Caco-2 (cell line): ENCODE measurements around the gene CFAP299. TPM values are rescaled to one million over a fixed set of nuclear protein-coding genes. Genes with fewer than 3 reads are reported as not detected.

ENCODE experiments used
- BruUV-seq: library from RNA; stranded (reverse); fragments of 400-500 nt; replicated peaks from 2 replicates; lab custom pipeline; 2021; lab: Mats Ljungman, UMichigan
- CTCF ChIA-PET: fragments of 300-600 bp; sonication (Branson Sonifier 250); formaldehyde crosslinking; loops from one replicate; lab custom pipeline; 2022; ENCODE audit warnings: antibody characterized with exemption; lab: Charles Lee
- POLR2A ChIA-PET: fragments of 300-600 bp; sonication (Branson Sonifier 250); formaldehyde crosslinking; loops from one replicate; lab custom pipeline; 2022; ENCODE audit warnings: antibody characterized with exemption; lab: Charles Lee
- DNase-seq, 2 experiments: peaks; one replicate each; pipeline versions ENCODE4 v3.0.0 to v3.0.0-alpha.2; 2020 to 2022
- H3K27me3 ChIP-seq: replicated peaks from 2 replicates; pipeline ENCODE4 v1.6.0; 2011; ENCODE audit warnings: low read length; ENCODE audit not compliant: control insufficient read depth, insufficient read depth
- H3K36me3 ChIP-seq: 2 replicates; pipeline ENCODE4 v1.5.1; 2011; ENCODE audit warnings: low read length; ENCODE audit not compliant: control insufficient read depth, insufficient read depth
- H3K4me1 ChIP-seq: fragments of 250-450 bp; sonication (Bioruptor Pico); 2 replicates; pipeline ENCODE4 v1.5.1; 2020; ENCODE audit warnings: mild to moderate bottlenecking
- H3K4me3 ChIP-seq: 2 replicates; pipeline ENCODE4 v1.5.1; 2011; ENCODE audit warnings: low read depth, mild to moderate bottlenecking, control low read depth, low read length
- H3K9me3 ChIP-seq: fragments of 250-450 bp; sonication (Bioruptor Pico); 2 replicates; pipeline ENCODE4 v1.5.1; 2020; ENCODE audit warnings: mild to moderate bottlenecking, moderate library complexity
- H3K27ac Mint-ChIP-seq: one replicate; pipeline ENCODE4 v1.8.0; 2022; ENCODE audit warnings: mixed read lengths; ENCODE audit not compliant: unreplicated experiment
- H3K27me3 Mint-ChIP-seq: one replicate; pipeline ENCODE4 v1.8.0; 2022; ENCODE audit warnings: mixed read lengths; ENCODE audit not compliant: insufficient read depth, unreplicated experiment
- H3K36me3 Mint-ChIP-seq: one replicate; pipeline ENCODE4 v1.8.0; 2022; ENCODE audit warnings: mild to moderate bottlenecking, mixed read lengths; ENCODE audit not compliant: insufficient read depth, unreplicated experiment
- H3K4me1 Mint-ChIP-seq: one replicate; pipeline ENCODE4 v1.8.0; 2022; ENCODE audit warnings: low read depth, mixed read lengths; ENCODE audit not compliant: unreplicated experiment
- H3K4me3 Mint-ChIP-seq: one replicate; pipeline ENCODE4 v1.8.0; 2022; ENCODE audit warnings: mild to moderate bottlenecking, moderate library complexity, mixed read lengths; ENCODE audit not compliant: unreplicated experiment
- H3K9me3 Mint-ChIP-seq: one replicate; pipeline ENCODE4 v1.8.0; 2022; ENCODE audit warnings: mixed read lengths; ENCODE audit not compliant: unreplicated experiment
- intact Hi-C: fragments of 100-400 bp; cut with micrococcal nuclease; formaldehyde crosslinking; loops from one replicate; pipeline ENCODE4 v1.10.0; 2022; ENCODE audit not compliant: unreplicated experiment
- total RNA-seq: library from RNA; stranded (reverse); gene quantifications from 2 replicates; pipeline ENCODE4 v1.2.3, GENCODE V29; 2022
- TF ChIP-seq, protein P1 (sequence below), 2 experiments: fragments of 200-600 bp in 1 of 2; IDR thresholded peaks; 1 replicate in 1 of 2; 2 replicates in 1 of 2; pipeline versions ENCODE4 v1.5.1 to v1.8.0; 2011 to 2022; ENCODE audit warnings: antibody characterized with exemption in 1 of 2, control low read depth in 1 of 2, inconsistent platforms in 1 of 2, low read depth in 1 of 2, low read length in 1 of 2, mild to moderate bottlenecking in 1 of 2, moderate library complexity in 1 of 2; ENCODE audit not compliant: insufficient read depth in 1 of 2, severe bottlenecking in 1 of 2, unreplicated experiment in 1 of 2

Gene CFAP299
- total RNA-seq, 1 experiment from 2014 or later: not detected

GRCh38 chr4:80717204-80717603 is 381.7 kb downstream of the CFAP299 start:
- H3K4me1 Mint-ChIP-seq: no peaks in the 10 kb centered on the region
- no peak overlapping the region for H3K27ac Mint-ChIP-seq
- intact Hi-C loops: no loop called here
- H3K9me3 Mint-ChIP-seq: peaks cover 6% of the 10 kb centered on the region
- H3K4me3 Mint-ChIP-seq: no peak overlapping the region
- CTCF ChIA-PET: no interaction called here
- POLR2A ChIA-PET: no interaction called here
- no peaks in the 10 kb centered on the region for H3K9me3 ChIP-seq
- peaks cover 3% of the 10 kb centered on the region for H3K27me3 Mint-ChIP-seq
- TF ChIP-seq, protein P1, sequence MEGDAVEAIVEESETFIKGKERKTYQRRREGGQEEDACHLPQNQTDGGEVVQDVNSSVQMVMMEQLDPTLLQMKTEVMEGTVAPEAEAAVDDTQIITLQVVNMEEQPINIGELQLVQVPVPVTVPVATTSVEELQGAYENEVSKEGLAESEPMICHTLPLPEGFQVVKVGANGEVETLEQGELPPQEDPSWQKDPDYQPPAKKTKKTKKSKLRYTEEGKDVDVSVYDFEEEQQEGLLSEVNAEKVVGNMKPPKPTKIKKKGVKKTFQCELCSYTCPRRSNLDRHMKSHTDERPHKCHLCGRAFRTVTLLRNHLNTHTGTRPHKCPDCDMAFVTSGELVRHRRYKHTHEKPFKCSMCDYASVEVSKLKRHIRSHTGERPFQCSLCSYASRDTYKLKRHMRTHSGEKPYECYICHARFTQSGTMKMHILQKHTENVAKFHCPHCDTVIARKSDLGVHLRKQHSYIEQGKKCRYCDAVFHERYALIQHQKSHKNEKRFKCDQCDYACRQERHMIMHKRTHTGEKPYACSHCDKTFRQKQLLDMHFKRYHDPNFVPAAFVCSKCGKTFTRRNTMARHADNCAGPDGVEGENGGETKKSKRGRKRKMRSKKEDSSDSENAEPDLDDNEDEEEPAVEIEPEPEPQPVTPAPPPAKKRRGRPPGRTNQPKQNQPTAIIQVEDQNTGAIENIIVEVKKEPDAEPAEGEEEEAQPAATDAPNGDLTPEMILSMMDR (IDR thresholded peaks at IDR 0.05; ENCODE audit: insufficient read depth in 1 of 2, low read depth in 1 of 2, low read length in 1 of 2, severe bottlenecking in 1 of 2, unreplicated experiment in 1 of 2): no peak
- H3K36me3 ChIP-seq: no peaks in the 10 kb centered on the region
- no TSS peak for BruUV-seq
- H3K4me1 ChIP-seq: no peaks in the 10 kb centered on the region
- no peak overlapping the region for H3K4me3 ChIP-seq
- H3K27me3 ChIP-seq: no peaks in the 10 kb centered on the region
- no peaks in the 10 kb centered on the region for H3K36me3 Mint-ChIP-seq
- DNase-seq: no peak

GRCh38 chr4:80726471-80726870 is 390.9 kb downstream of the CFAP299 start:
- no peak for DNase-seq
- Mint-ChIP-seq H3K27me3 (peaks cover 3% of the 10 kb centered on the region), H3K36me3 (no peaks in the 10 kb centered on the region), H3K4me3 (no peak overlapping the region), H3K4me1 (no peaks in the 10 kb centered on the region), H3K27ac (no peak overlapping the region), H3K9me3 (no peaks in the 10 kb centered on the region)
- no peaks in the 10 kb centered on the region for H3K9me3 ChIP-seq
- no TSS peak for BruUV-seq
- no peaks in the 10 kb centered on the region for H3K36me3 ChIP-seq
- no peaks in the 10 kb centered on the region for H3K27me3 ChIP-seq
- H3K4me1 ChIP-seq: no peaks in the 10 kb centered on the region
- ChIA-PET POLR2A (no interaction called here), CTCF (no interaction called here)
- no peak overlapping the region for H3K4me3 ChIP-seq
- TF ChIP-seq, protein P1 (IDR thresholded peaks at IDR 0.05; ENCODE audit: insufficient read depth in 1 of 2, low read depth in 1 of 2, low read length in 1 of 2, severe bottlenecking in 1 of 2, unreplicated experiment in 1 of 2): no peak
- intact Hi-C loops: no loop called here

- H3K27me3 ChIP-seq: no peaks in the 10 kb centered on the region
- H3K36me3 Mint-ChIP-seq: no peaks in the 10 kb centered on the region
- H3K4me1 Mint-ChIP-seq: no peaks in the 10 kb centered on the region
- BruUV-seq: no TSS peak
- no peak for DNase-seq
- H3K9me3 ChIP-seq: no peaks in the 10 kb centered on the region
- peaks cover 3% of the 10 kb centered on the region for H3K27me3 Mint-ChIP-seq
- ChIA-PET CTCF (no interaction called here), POLR2A (no interaction called here)
- TF ChIP-seq, protein P1 (IDR thresholded peaks at IDR 0.05; ENCODE audit: insufficient read depth in 1 of 2, low read depth in 1 of 2, low read length in 1 of 2, severe bottlenecking in 1 of 2, unreplicated experiment in 1 of 2): no peak
- H3K4me3 Mint-ChIP-seq: no peak overlapping the region
- no peaks in the 10 kb centered on the region for H3K9me3 Mint-ChIP-seq
- no peak overlapping the region for H3K4me3 ChIP-seq
- no peaks in the 10 kb centered on the region for H3K36me3 ChIP-seq
- no peaks in the 10 kb centered on the region for H3K4me1 ChIP-seq
- H3K27ac Mint-ChIP-seq: no peak overlapping the region
- intact Hi-C loops: no loop called here
Measured at GRCh38 chr4:80730158-80730557, 394.6 kb downstream of the CFAP299 start.
